ENCODE results near the gene NECAP2. TPM values are rescaled to one million over a fixed set of nuclear protein-coding genes. Genes with fewer than 3 reads are reported as not detected.

NECAP2 gene
- total and polyA plus RNA-seq, 2 experiments from 2014 or later, result 48.9 to 55.2 TPM

- no peaks in the 10 kb centered on the region for H4K20me1 ChIP-seq (ENCODE audit: insufficient read depth, poor library complexity, severe bottlenecking)
- H2AFZ ChIP-seq, result no peak overlapping the region
- no peaks in the 10 kb centered on the region for H3K9me2 ChIP-seq (replicated peaks; ENCODE audit: insufficient read depth)
- 75% methylated on average over 5 of the region's 5 CpGs for WGBS (ENCODE audit: low lambda C conversion rate, missing lambda C conversion rate)
- H3K27ac ChIP-seq, result no peak overlapping the region
- H3K4me3 ChIP-seq, result no peak overlapping the region
- TF ChIP-seq EZH2 (IDR thresholded peaks at IDR 0.05; ENCODE audit: borderline replicate concordance) (no peak), CTCF (IDR thresholded peaks at IDR 0.05; ENCODE audit: poor library complexity) (no peak), EZH2phosphoT487 (IDR thresholded peaks at IDR 0.05; ENCODE audit: low read depth, severe bottlenecking, unreplicated experiment) (no peak)
- no peak overlapping the region for H3K4me2 ChIP-seq
- H3K27me3 ChIP-seq, result no peaks in the 10 kb centered on the region
- H3K4me1 ChIP-seq (ENCODE audit: insufficient read depth), result no peaks in the 10 kb centered on the region
- no peak for DNase-seq (ENCODE audit: low spot score)
- no peaks in the 10 kb centered on the region for H3K79me2 ChIP-seq
- no peaks in the 10 kb centered on the region for H3K9me3 ChIP-seq (ENCODE audit: low read depth)
- no peaks in the 10 kb centered on the region for H3K36me3 ChIP-seq (replicated peaks; ENCODE audit: insufficient read depth, low read depth)
Observed at GRCh38 chr1:16405441-16405840, 35.1 kb upstream of the NECAP2 start.

DNA sequence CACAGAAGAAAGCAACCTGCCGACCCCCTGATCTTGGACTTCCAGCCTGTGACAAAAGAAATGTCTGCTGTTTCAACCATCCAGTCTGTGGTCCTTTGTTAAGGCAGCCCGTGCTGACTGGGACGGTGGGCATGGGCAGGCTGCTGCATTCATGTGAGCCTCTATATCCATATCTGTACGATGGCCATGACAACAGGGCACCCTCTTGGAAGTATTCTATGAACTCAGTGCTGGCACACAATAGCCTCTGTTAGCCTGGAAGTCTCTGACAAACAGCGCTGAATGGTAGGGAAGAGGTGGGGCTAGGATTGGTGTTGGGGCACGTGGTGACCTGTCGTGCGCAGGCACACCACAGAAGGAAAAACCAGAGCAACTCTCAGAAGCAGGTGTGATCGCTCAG, 33.7 kb upstream of the NECAP2 start:
- Histone ChIP-seq H3K9me2 (replicated peaks; ENCODE audit: insufficient read depth) (no peaks in the 10 kb centered on the region), H3K4me1 (ENCODE audit: insufficient read depth) (no peaks in the 10 kb centered on the region), H3K27ac (no peak overlapping the region), H3K27me3 (no peaks in the 10 kb centered on the region), H3K4me2 (no peak overlapping the region), H3K79me2 (no peaks in the 10 kb centered on the region), H3K9me3 (ENCODE audit: low read depth) (no peaks in the 10 kb centered on the region), H3K36me3 (replicated peaks; ENCODE audit: insufficient read depth, low read depth) (no peaks in the 10 kb centered on the region), H2AFZ (no peak overlapping the region), H4K20me1 (ENCODE audit: insufficient read depth, poor library complexity, severe bottlenecking) (no peaks in the 10 kb centered on the region), H3K4me3 (no peak overlapping the region)
- DNase-seq (ENCODE audit: low spot score), result no peak
- TF ChIP-seq EZH2 (IDR thresholded peaks at IDR 0.05; ENCODE audit: borderline replicate concordance) (no peak), CTCF (IDR thresholded peaks at IDR 0.05; ENCODE audit: poor library complexity) (no peak), EZH2phosphoT487 (IDR thresholded peaks at IDR 0.05; ENCODE audit: low read depth, severe bottlenecking, unreplicated experiment) (no peak)
- 94% methylated on average over 9 of the region's 9 CpGs for WGBS (ENCODE audit: low lambda C conversion rate, missing lambda C conversion rate)

DNA sequence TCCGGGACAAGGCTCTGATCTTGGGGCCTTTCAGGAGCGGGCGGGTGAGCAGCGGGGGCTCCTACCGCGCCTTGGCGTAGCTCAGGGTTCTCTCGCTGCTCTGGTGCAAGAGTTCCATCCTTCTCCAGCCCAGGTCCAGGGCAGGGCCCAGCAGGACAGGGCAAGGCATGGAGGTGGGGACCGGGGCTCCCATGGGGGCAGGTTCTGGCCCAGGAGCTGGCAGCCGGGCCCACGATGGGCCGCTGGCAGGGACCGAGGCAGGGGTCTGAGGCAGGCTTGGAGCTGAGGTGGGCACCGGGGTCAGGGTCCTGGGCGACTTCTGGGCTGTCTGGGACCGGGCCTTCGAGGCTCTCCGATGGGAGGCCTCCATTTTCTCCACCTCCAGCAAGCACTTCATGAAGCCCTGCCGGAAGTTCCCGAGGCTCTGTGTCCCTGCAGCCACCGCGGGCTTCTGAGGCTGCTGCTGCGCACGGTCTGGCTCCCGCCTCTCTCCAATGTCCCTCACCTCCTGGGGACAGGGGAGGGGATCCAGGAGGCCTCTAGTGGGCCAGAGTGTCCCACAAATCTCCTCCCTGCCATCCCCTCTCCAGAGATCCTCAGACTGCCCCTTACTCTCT, 30.9 kb upstream of the NECAP2 start:
- no peaks in the 10 kb centered on the region for H3K9me3 ChIP-seq (ENCODE audit: low read depth)
- no peak for TF ChIP-seq CTCF (IDR thresholded peaks at IDR 0.05; ENCODE audit: poor library complexity)
- no peak for TF ChIP-seq EZH2 (IDR thresholded peaks at IDR 0.05; ENCODE audit: borderline replicate concordance)
- no peak for TF ChIP-seq EZH2phosphoT487 (IDR thresholded peaks at IDR 0.05; ENCODE audit: low read depth, severe bottlenecking, unreplicated experiment)
- 92% methylated on average over 25 of the region's 25 CpGs for WGBS (ENCODE audit: low lambda C conversion rate, missing lambda C conversion rate)

More for the DNA sequence above, 30.9 kb upstream of the NECAP2 start:
- H3K27ac ChIP-seq, result no peak overlapping the region
- no peak for DNase-seq (ENCODE audit: low spot score)
- H3K27me3 ChIP-seq, result no peaks in the 10 kb centered on the region
- no peaks in the 10 kb centered on the region for H4K20me1 ChIP-seq (ENCODE audit: insufficient read depth, poor library complexity, severe bottlenecking)
- H3K79me2 ChIP-seq, result no peaks in the 10 kb centered on the region
- no peaks in the 10 kb centered on the region for H3K36me3 ChIP-seq (replicated peaks; ENCODE audit: insufficient read depth, low read depth)
- H3K4me3 ChIP-seq, result no peak overlapping the region
- no peak overlapping the region for H2AFZ ChIP-seq
- no peak overlapping the region for H3K4me2 ChIP-seq
- no peaks in the 10 kb centered on the region for H3K4me1 ChIP-seq (ENCODE audit: insufficient read depth)
- no peaks in the 10 kb centered on the region for H3K9me2 ChIP-seq (replicated peaks; ENCODE audit: insufficient read depth)

All from hepatocyte (in vitro differentiated cells).